Right hindlimb (tissue), 1 donor: Measurements from ENCODE around the gene TCAP.

Source experiments
- DNase-seq: peaks from one replicate; pipeline ENCODE4 v3.0.0-alpha.2; 2018

Gene TCAP

GRCh38 chr17:39667945-39668924 is 3.1 kb downstream of the TCAP start, which contains the start of gene PNMT:
Gene PNMT (plus strand): TSS chr17:39668453. CDS start chr17:39668476, 23 bp downstream.
- peak; percentile 75 for DNase-seq

GRCh38 chr17:39669897-39670735 is 5.0 kb downstream of the TCAP start:
- no peak for DNase-seq

GRCh38 chr17:39670746-39671145 is 5.6 kb downstream of the TCAP start:
- DNase-seq = no peak

GRCh38 chr17:39671651-39672521 is 6.7 kb downstream of the TCAP start:
- DNase-seq = no peak

GRCh38 chr17:39672522-39673334 is 7.6 kb downstream of the TCAP start:
- DNase-seq = no peak

GRCh38 chr17:39673335-39674081 is 8.4 kb downstream of the TCAP start:
- DNase-seq = no peak

GRCh38 chr17:39674179-39674578 is 9.0 kb downstream of the TCAP start:
- DNase-seq = no peak

- no peak for DNase-seq
These were observed 9.7 kb downstream of the TCAP start for GRCh38 chr17:39674702-39675389.

GRCh38 chr17:39675390-39676082 is 10.4 kb downstream of the TCAP start:
- no peak for DNase-seq

GRCh38 chr17:39676198-39676819 is 11.2 kb downstream of the TCAP start:
- no peak for DNase-seq

- no peak for DNase-seq
These were observed 11.9 kb downstream of the TCAP start for GRCh38 chr17:39677072-39677471.

GRCh38 chr17:39677542-39678339 is 12.6 kb downstream of the TCAP start:
- no peak for DNase-seq

GRCh38 chr17:39678340-39679116 is 13.4 kb downstream of the TCAP start:
- no peak for DNase-seq

- no peak for DNase-seq
These were observed 14.5 kb downstream of the TCAP start for GRCh38 chr17:39679521-39680192.

- DNase-seq = no peak
These were observed 18.3 kb downstream of the TCAP start for GRCh38 chr17:39683295-39683939.
